ENCODE data around the gene NCK1.

GRCh38 chr3:136938334-136938733 lies 76.3 kb downstream of the NCK1 start:
- no peak for TF ChIP-seq POLR2A (IDR thresholded peaks at IDR 0.05; ENCODE audit: low read length)
- no peak for TF ChIP-seq GATA1 (IDR thresholded peaks at IDR 0.05; ENCODE audit: low read depth, low read length)

Data from erythroblast (primary cell).